Activated CD8-positive, alpha-beta T cell treated with anti-CD3 and anti-CD28 coated beads for 36 hours (primary cell): ENCODE results near the gene LGALS3. TPM values are rescaled to one million over a fixed set of nuclear protein-coding genes. Genes with fewer than 3 reads are reported as not detected.

Experiments
- ATAC-seq: fragments of 200-7000 bp; cut with Tn5 transposase; one replicate; pipeline ENCODE4 v1.10.0; 2021; ENCODE audit warnings: mild to moderate bottlenecking, moderate library complexity
- CTCF ChIA-PET: fragments of 350-600 bp; sonication (Branson Sonifier 250); formaldehyde crosslinking; loops from one replicate; lab custom pipeline; 2021; ENCODE audit warnings: antibody characterized with exemption; lab: Charles Lee
- POLR2A ChIA-PET: fragments of 350-600 bp; sonication (Branson Sonifier 250); formaldehyde crosslinking; loops from one replicate; lab custom pipeline; 2021; ENCODE audit warnings: antibody characterized with exemption; lab: Charles Lee
- DNase-seq: peaks from one replicate; pipeline ENCODE4 v3.0.0-alpha.2; 2020
- H3K27ac Mint-ChIP-seq: one replicate; pipeline ENCODE4 v1.8.0; 2021; ENCODE audit warnings: mild to moderate bottlenecking, mixed read lengths
- H3K27me3 Mint-ChIP-seq: one replicate; pipeline ENCODE4 v1.8.0; 2021; ENCODE audit warnings: mixed read lengths
- H3K36me3 Mint-ChIP-seq: one replicate; pipeline ENCODE4 v1.8.0; 2021; ENCODE audit warnings: low read depth, mixed read lengths
- H3K4me1 Mint-ChIP-seq: one replicate; pipeline ENCODE4 v1.8.0; 2021; ENCODE audit warnings: low read depth, mixed read lengths
- H3K4me3 Mint-ChIP-seq: one replicate; pipeline ENCODE4 v1.8.0; 2021; ENCODE audit warnings: mild to moderate bottlenecking, moderate library complexity, mixed read lengths
- H3K9me3 Mint-ChIP-seq: one replicate; pipeline ENCODE4 v1.8.0; 2021; ENCODE audit warnings: mixed read lengths
- CTCF ChIP-seq: fragments of 200-600 bp; IDR thresholded peaks from one replicate; pipeline ENCODE4 v1.8.0; 2022; ENCODE audit warnings: antibody characterized with exemption, mild to moderate bottlenecking
- intact Hi-C: fragments of 100-400 bp; cut with micrococcal nuclease; formaldehyde crosslinking; loops from one replicate; pipeline ENCODE4 v1.10.0; 2022
- total RNA-seq, 2 experiments: library from RNA; stranded (reverse); gene quantifications; one replicate each; pipeline ENCODE4 v1.2.3, GENCODE V29; 2021

LGALS3 gene
- total RNA-seq, 2 experiments from 2014 or later, result 4.5 to 6.0 TPM

- intact Hi-C loops, result no loop called here
- CTCF ChIA-PET, result interaction anchor here (1.0 to 1.8 kb wide), 3 partner anchors 10 to 30 kb away, joined by 3 to 6 read pairs (median 3); no protein-coding TSS in a partner anchor
- POLR2A ChIA-PET, result no interaction called here
These were observed 11.1 kb upstream of the LGALS3 start for GRCh38 chr14:55117803-55118441.

GRCh38 chr14:55118761-55119160 is 10.3 kb upstream of the LGALS3 start:
- ChIA-PET CTCF (interaction anchor here (1.0 to 1.8 kb wide), 2 partner anchors 9 to 16 kb away, joined by 3 to 6 read pairs; no protein-coding TSS in a partner anchor), POLR2A (no interaction called here)
- Mint-ChIP-seq H3K4me3 (no peak overlapping the region), H3K9me3 (no peaks in the 10 kb centered on the region), H3K36me3 (no peaks in the 10 kb centered on the region), H3K27me3 (no peaks in the 10 kb centered on the region), H3K4me1 (no peaks in the 10 kb centered on the region), H3K27ac (no peak overlapping the region)
- no peak for DNase-seq
- intact Hi-C loops, result no loop called here
- no peak for TF ChIP-seq CTCF
- no peak for ATAC-seq

More at GRCh38 chr14:55117803-55118441, 11.1 kb upstream of the LGALS3 start:
- Mint-ChIP-seq H3K27ac (no peak overlapping the region), H3K4me3 (no peak overlapping the region), H3K9me3 (no peaks in the 10 kb centered on the region), H3K27me3 (no peaks in the 10 kb centered on the region), H3K36me3 (no peaks in the 10 kb centered on the region), H3K4me1 (no peaks in the 10 kb centered on the region)
- TF ChIP-seq CTCF, result no peak
- DNase-seq (no peak), ATAC-seq (peak; percentile 17)

DNA sequence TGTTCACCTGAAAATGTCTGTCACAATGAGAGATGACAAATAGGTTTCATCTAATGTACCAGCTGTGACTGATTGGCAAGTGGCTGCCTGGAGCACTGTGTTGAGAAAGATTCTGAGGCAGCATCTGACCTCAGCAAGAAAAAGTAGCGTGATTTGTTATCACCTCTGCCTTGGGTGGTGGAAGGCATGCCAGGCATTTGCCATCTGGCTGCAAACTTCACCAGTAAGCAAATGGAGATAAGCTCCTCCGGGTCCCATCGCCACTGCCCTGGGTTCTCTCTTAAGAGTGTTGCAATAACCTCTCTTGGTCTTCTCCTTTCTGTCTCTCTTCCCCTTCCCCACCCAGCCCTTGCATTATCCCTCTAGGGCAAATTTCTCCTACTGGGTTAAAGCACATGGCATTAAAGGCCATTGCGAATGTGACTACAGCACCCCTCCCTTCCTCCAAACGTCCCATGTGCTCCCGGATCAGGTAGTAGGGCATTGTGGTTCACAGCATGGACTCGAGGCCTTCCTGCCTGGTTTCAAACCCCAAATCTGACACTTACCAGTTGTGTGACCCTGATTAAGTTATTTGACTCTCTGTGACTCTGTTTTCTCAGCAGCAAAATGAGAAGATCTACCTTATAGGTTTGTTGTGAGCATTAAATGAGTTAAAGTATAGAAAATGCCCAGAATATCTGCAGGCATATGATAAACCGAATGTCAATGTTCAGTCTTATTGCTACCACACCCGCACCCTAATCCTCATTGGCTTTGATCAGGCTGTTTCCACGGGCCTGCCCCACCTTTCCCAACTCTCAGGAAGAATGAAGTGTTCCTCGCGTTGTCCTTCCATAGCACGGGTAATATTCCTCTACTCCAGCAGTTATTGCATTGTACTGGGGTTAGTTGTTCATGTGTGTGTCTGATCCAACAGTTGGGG is 8.2 kb upstream of the LGALS3 start:
- ChIA-PET POLR2A (no interaction called here), CTCF (no interaction called here)
- intact Hi-C loops, result no loop called here
- Mint-ChIP-seq H3K27ac (no peak overlapping the region), H3K36me3 (no peaks in the 10 kb centered on the region), H3K9me3 (no peaks in the 10 kb centered on the region), H3K27me3 (no peaks in the 10 kb centered on the region), H3K4me3 (no peak overlapping the region), H3K4me1 (peaks cover 4% of the 10 kb centered on the region)
- DNase-seq (no peak), ATAC-seq (no peak)
- no peak for TF ChIP-seq CTCF

DNA sequence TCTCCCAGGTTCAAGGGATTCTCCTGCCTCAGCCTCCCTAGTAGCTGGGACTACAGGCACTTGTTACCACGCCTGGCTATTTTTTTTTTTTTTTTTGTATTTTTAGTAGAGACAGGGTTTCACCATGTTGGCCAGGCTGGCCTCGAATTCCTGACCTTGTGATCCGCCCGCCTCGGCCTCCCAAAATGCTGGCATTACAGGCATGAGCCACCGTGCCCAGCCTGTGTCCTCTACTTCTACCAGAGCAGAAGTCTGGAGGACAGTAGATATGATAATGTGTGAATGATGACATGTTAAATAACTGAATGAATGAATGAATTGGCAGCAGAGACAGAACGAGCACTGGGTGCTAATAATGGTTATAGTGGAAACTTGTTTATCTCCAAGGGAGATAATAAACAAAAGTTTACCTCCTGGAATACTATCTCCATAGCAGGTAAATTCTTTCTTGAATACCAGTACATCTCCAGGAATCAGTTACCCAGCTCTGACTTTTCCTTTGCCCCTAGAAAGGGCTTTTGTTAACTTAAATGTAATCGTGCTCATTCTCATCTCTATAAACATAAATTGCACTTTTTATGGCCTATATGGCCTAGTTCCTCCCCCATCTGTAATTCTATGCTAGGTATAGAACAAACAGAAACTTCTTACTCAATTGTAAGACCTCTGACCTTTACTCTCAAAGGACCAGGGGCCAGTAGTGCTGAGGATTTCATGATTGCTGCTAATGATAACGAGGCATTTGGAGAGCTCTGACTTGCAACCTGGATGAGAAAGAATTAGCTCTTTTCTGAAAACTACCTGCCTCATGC is 7.2 kb upstream of the LGALS3 start:
- POLR2A ChIA-PET, result no interaction called here
- intact Hi-C loops, result no loop called here

More for the DNA sequence above, 7.2 kb upstream of the LGALS3 start:
- no peak overlapping the region for H3K4me3 Mint-ChIP-seq
- H3K9me3 Mint-ChIP-seq, result no peaks in the 10 kb centered on the region
- H3K36me3 Mint-ChIP-seq, result no peaks in the 10 kb centered on the region
- H3K4me1 Mint-ChIP-seq, result peaks cover 4% of the 10 kb centered on the region
- no peak for TF ChIP-seq CTCF
- H3K27me3 Mint-ChIP-seq, result peaks cover under 1% of the 10 kb centered on the region
- CTCF ChIA-PET, result interaction anchor here (1.2 kb wide), 1 partner anchor 13 kb away, joined by 4 read pairs; no protein-coding TSS in a partner anchor
- H3K27ac Mint-ChIP-seq, result no peak overlapping the region
- no peak for ATAC-seq
- DNase-seq, result no peak
